ENCODE measurements around the gene CDH12.

Gene CDH12

DNA sequence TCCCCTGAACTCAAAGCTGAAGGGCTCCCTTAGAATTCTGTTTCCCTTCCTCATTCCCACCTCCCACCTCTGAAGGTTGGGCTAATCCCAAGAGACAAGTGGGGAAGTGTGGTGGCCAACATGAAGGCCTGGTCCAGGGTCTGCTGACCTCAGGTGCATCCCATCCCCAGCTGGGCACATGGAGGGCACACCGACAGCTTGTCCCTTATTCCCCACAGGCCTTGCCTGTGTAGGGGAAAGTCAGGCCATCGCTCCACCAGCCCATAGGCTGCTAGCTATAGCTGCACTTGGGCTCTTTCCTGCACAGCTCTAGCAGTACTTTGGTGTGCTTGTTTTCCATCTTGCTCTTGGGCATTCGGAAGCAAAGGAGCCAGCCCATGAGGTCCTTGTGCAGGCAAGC lies 247.7 kb downstream of the CDH12 start:
- H3K4me3 ChIP-seq (ENCODE audit: low read depth, low read length, poor library complexity, severe bottlenecking) = no peak overlapping the region
- no peak for TF ChIP-seq EZH2 (IDR thresholded peaks at IDR 0.05; ENCODE audit: borderline replicate concordance, low read length)
- TF ChIP-seq, protein P1, sequence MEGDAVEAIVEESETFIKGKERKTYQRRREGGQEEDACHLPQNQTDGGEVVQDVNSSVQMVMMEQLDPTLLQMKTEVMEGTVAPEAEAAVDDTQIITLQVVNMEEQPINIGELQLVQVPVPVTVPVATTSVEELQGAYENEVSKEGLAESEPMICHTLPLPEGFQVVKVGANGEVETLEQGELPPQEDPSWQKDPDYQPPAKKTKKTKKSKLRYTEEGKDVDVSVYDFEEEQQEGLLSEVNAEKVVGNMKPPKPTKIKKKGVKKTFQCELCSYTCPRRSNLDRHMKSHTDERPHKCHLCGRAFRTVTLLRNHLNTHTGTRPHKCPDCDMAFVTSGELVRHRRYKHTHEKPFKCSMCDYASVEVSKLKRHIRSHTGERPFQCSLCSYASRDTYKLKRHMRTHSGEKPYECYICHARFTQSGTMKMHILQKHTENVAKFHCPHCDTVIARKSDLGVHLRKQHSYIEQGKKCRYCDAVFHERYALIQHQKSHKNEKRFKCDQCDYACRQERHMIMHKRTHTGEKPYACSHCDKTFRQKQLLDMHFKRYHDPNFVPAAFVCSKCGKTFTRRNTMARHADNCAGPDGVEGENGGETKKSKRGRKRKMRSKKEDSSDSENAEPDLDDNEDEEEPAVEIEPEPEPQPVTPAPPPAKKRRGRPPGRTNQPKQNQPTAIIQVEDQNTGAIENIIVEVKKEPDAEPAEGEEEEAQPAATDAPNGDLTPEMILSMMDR (IDR thresholded peaks at IDR 0.05; ENCODE audit: low read length) = no peak
- H3K79me2 ChIP-seq (ENCODE audit: insufficient read depth, low read length) = no peaks in the 10 kb centered on the region
- no peak overlapping the region for H3K9ac ChIP-seq (ENCODE audit: low read length)
- no peaks in the 10 kb centered on the region for H3K4me1 ChIP-seq (ENCODE audit: insufficient read depth, low read length, severe bottlenecking)
- H3K9me2 ChIP-seq (ENCODE audit: low read depth, low read length) = no peaks in the 10 kb centered on the region
- H3F3A ChIP-seq (ENCODE audit: insufficient read depth, low read length) = no peaks in the 10 kb centered on the region
- H3K27ac ChIP-seq (ENCODE audit: low read depth, low read length, poor library complexity, severe bottlenecking) = no peak overlapping the region
- no peak overlapping the region for H2AFZ ChIP-seq (ENCODE audit: low read length)
- no peak overlapping the region for H3K4me2 ChIP-seq (ENCODE audit: low read length)
- H4K20me1 ChIP-seq (ENCODE audit: insufficient read depth, low read length) = no peaks in the 10 kb centered on the region
- no peaks in the 10 kb centered on the region for H3K9me3 ChIP-seq (ENCODE audit: low read length)
- no peaks in the 10 kb centered on the region for H3K27me3 ChIP-seq (ENCODE audit: insufficient read depth, low read length)
- H3K36me3 ChIP-seq (ENCODE audit: insufficient read depth, low read length) = no peaks in the 10 kb centered on the region

DNA sequence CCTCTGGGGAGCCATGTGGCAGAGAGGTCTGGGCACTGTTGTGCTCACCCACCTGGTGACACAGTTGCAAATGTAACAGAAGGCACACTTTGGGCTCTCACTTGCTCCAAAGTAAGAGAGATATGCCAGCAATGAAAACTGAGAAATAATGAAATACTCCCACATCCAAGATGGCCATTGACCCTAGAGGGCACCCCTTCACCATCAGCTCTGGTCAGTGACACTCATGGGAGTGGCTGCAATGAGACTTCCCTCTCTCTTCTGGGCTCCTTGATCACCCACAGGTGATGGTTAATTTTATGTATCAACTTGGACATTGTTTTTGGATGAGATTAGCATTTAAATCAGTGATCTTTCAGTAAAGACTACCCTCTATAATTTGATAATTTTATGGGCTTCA lies 248.4 kb downstream of the CDH12 start:
- no peaks in the 10 kb centered on the region for H3K4me1 ChIP-seq (ENCODE audit: insufficient read depth, low read length, severe bottlenecking)
- H4K20me1 ChIP-seq (ENCODE audit: insufficient read depth, low read length) = no peaks in the 10 kb centered on the region
- H3K9me3 ChIP-seq (ENCODE audit: low read length) = no peaks in the 10 kb centered on the region
- H3K9ac ChIP-seq (ENCODE audit: low read length) = no peak overlapping the region
- H3K4me2 ChIP-seq (ENCODE audit: low read length) = no peak overlapping the region
- no peak overlapping the region for H3K4me3 ChIP-seq (ENCODE audit: low read depth, low read length, poor library complexity, severe bottlenecking)
- H2AFZ ChIP-seq (ENCODE audit: low read length) = no peak overlapping the region
- no peak overlapping the region for H3K27ac ChIP-seq (ENCODE audit: low read depth, low read length, poor library complexity, severe bottlenecking)
- no peaks in the 10 kb centered on the region for H3F3A ChIP-seq (ENCODE audit: insufficient read depth, low read length)
- no peaks in the 10 kb centered on the region for H3K79me2 ChIP-seq (ENCODE audit: insufficient read depth, low read length)
- no peaks in the 10 kb centered on the region for H3K9me2 ChIP-seq (ENCODE audit: low read depth, low read length)
- H3K27me3 ChIP-seq (ENCODE audit: insufficient read depth, low read length) = no peaks in the 10 kb centered on the region
- no peaks in the 10 kb centered on the region for H3K36me3 ChIP-seq (ENCODE audit: insufficient read depth, low read length)
- no peak for TF ChIP-seq EZH2 (IDR thresholded peaks at IDR 0.05; ENCODE audit: borderline replicate concordance, low read length)
- TF ChIP-seq, protein P1 (IDR thresholded peaks at IDR 0.05; ENCODE audit: low read length) = no peak

DNA sequence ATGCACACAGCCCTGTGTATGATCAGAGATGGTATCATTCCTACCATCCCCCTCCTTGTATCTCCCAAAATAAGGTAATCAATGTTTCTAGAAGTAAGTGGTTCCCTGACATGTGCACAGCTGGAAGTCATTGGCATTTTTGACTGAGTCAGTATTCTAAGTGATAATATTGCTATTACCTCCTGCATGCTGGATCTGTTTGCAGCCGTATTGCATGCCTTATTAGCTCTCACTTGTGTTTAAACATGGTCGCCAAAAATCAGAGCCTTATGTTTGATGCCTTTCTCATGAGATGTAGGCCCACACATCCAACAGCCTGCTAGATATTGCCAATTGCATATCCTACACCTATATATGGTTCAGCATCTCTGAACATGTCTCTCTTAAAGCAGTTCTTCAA lies 254.3 kb downstream of the CDH12 start:
- TF ChIP-seq EZH2 (IDR thresholded peaks at IDR 0.05; ENCODE audit: borderline replicate concordance, low read length) = no peak
- TF ChIP-seq, protein P1 (IDR thresholded peaks at IDR 0.05; ENCODE audit: low read length) = no peak
- Histone ChIP-seq H3F3A (ENCODE audit: insufficient read depth, low read length) (no peaks in the 10 kb centered on the region), H3K9me3 (ENCODE audit: low read length) (no peaks in the 10 kb centered on the region), H3K79me2 (ENCODE audit: insufficient read depth, low read length) (no peaks in the 10 kb centered on the region), H3K27ac (ENCODE audit: low read depth, low read length, poor library complexity, severe bottlenecking) (no peak overlapping the region), H3K9ac (ENCODE audit: low read length) (no peak overlapping the region), H3K27me3 (ENCODE audit: insufficient read depth, low read length) (no peaks in the 10 kb centered on the region), H4K20me1 (ENCODE audit: insufficient read depth, low read length) (no peaks in the 10 kb centered on the region), H3K36me3 (ENCODE audit: insufficient read depth, low read length) (no peaks in the 10 kb centered on the region), H3K9me2 (ENCODE audit: low read depth, low read length) (no peaks in the 10 kb centered on the region), H3K4me2 (ENCODE audit: low read length) (no peak overlapping the region), H3K4me3 (ENCODE audit: low read depth, low read length, poor library complexity, severe bottlenecking) (no peak overlapping the region), H2AFZ (ENCODE audit: low read length) (no peak overlapping the region), H3K4me1 (ENCODE audit: insufficient read depth, low read length, severe bottlenecking) (no peaks in the 10 kb centered on the region)

Measured in OCI-LY1 (cell line).